Cardiac fibroblast (primary cell): ENCODE measurements around the gene CYP27B1.

Source experiments
- DNase-seq, 2 donors: peaks; one replicate each; pipeline versions ENCODE4 v3.0.0 to v3.0.0-alpha.2; 2010; ENCODE audit warnings: low read depth in 2 of 2
- H3K4me3 ChIP-seq, 2 donors: replicated peaks in 1 of 2; 1 replicate in 1 of 2; 2 replicates in 1 of 2; pipeline ENCODE4 v1.5.1; 2011; ENCODE audit warnings: low read depth in 2 of 2, low read length in 2 of 2, mild to moderate bottlenecking in 2 of 2, moderate library complexity in 1 of 2
- CTCF ChIP-seq: IDR thresholded peaks from one replicate; pipeline ENCODE4 v1.5.1; 2011; ENCODE audit warnings: low read depth, mild to moderate bottlenecking, low read length, inconsistent platforms

CYP27B1 gene

GRCh38 chr12:57767876-57768275, 998 bp upstream of the CYP27B1 start:
- no peak for TF ChIP-seq CTCF
- no peak overlapping the region for H3K4me3 ChIP-seq
- no peak for DNase-seq

- no peak for TF ChIP-seq CTCF
- H3K4me3 ChIP-seq = no peak overlapping the region
- no peak for DNase-seq
Measured at GRCh38 chr12:57767305-57767698, 424 bp upstream of the CYP27B1 start.

- H3K4me3 ChIP-seq = peak overlapping the region; percentile 25 to 41
- DNase-seq = no peak
- TF ChIP-seq CTCF = no peak
Measured at GRCh38 chr12:57765698-57766463, 997 bp downstream of the CYP27B1 start.

- peak; percentile 43 for TF ChIP-seq CTCF
- peak; percentile 25 to 32 for DNase-seq
Measured at GRCh38 chr12:57765003-57765697, 1.7 kb downstream of the CYP27B1 start.

GRCh38 chr12:57764662-57765002, 2.2 kb downstream of the CYP27B1 start:
- H3K4me3 ChIP-seq = peak overlapping the region in 1 of 2 donors; percentile 41
- no peak for DNase-seq
- no peak for TF ChIP-seq CTCF

More at GRCh38 chr12:57765003-57765697, 1.7 kb downstream of the CYP27B1 start:
- peak overlapping the region; percentile 31 to 41 for H3K4me3 ChIP-seq

- no peak overlapping the region for H3K4me3 ChIP-seq
- no peak for TF ChIP-seq CTCF
- DNase-seq = no peak
Measured at GRCh38 chr12:57763881-57764661, 2.8 kb downstream of the CYP27B1 start.
